Hepatocyte (in vitro differentiated cells): ENCODE data around the gene MRGPRX3. TPM values are rescaled to one million over a fixed set of nuclear protein-coding genes. Genes with fewer than 3 reads are reported as not detected.
A peak's percentile ranks its signal among the peaks of the same experiment; 100 is the strongest.

Experiments used
- DNase-seq: peaks from one replicate; pipeline ENCODE4 v3.0.0-alpha.2; 2016; ENCODE audit warnings: low spot score
- H2AFZ ChIP-seq: fragments of 200-600 bp; sonication (generic); 2 replicates; pipeline ENCODE4 v1.6.0; 2016; ENCODE audit warnings: antibody characterized with exemption, mild to moderate bottlenecking
- H3K27ac ChIP-seq: fragments of 200-600 bp; sonication (generic); 2 replicates; pipeline ENCODE4 v1.5.1; 2016; ENCODE audit warnings: mild to moderate bottlenecking
- H3K27me3 ChIP-seq: fragments of 200-600 bp; sonication (generic); 2 replicates; pipeline ENCODE4 v1.6.1; 2016
- H3K36me3 ChIP-seq: fragments of 200-600 bp; sonication (generic); replicated peaks from 2 replicates; pipeline ENCODE4 v1.5.1; 2016; ENCODE audit warnings: low read depth; ENCODE audit not compliant: insufficient read depth
- H3K4me1 ChIP-seq: fragments of 200-600 bp; sonication (generic); 2 replicates; pipeline ENCODE4 v1.5.1; 2016; ENCODE audit warnings: mild to moderate bottlenecking, moderate library complexity; ENCODE audit not compliant: insufficient read depth
- H3K4me2 ChIP-seq: fragments of 200-600 bp; sonication (generic); 2 replicates; pipeline ENCODE4 v1.6.0; 2016
- H3K4me3 ChIP-seq: fragments of 200-600 bp; sonication (generic); 2 replicates; pipeline ENCODE4 v1.5.1; 2016; ENCODE audit warnings: mild to moderate bottlenecking
- H3K79me2 ChIP-seq: fragments of 200-600 bp; sonication (generic); 2 replicates; pipeline ENCODE4 v1.6.0; 2017; ENCODE audit warnings: mild to moderate bottlenecking
- H3K9me2 ChIP-seq: fragments of 200-600 bp; sonication (generic); replicated peaks from 2 replicates; pipeline ENCODE4 v1.6.0; 2017; ENCODE audit warnings: mild to moderate bottlenecking; ENCODE audit not compliant: insufficient read depth
- H3K9me3 ChIP-seq: fragments of 200-600 bp; sonication (generic); 2 replicates; pipeline ENCODE4 v1.5.1; 2016; ENCODE audit warnings: low read depth, mild to moderate bottlenecking
- H4K20me1 ChIP-seq: fragments of 200-600 bp; sonication (generic); 2 replicates; pipeline ENCODE4 v1.6.0; 2016; ENCODE audit warnings: mild to moderate bottlenecking; ENCODE audit not compliant: insufficient read depth, poor library complexity, severe bottlenecking
- EZH2 ChIP-seq: fragments of 200-600 bp; sonication (generic); IDR thresholded peaks from 2 replicates; pipeline ENCODE4 v1.6.1; 2016; ENCODE audit warnings: antibody characterized with exemption, mild to moderate bottlenecking, borderline replicate concordance
- EZH2phosphoT487 ChIP-seq: fragments of 200-600 bp; sonication (generic); IDR thresholded peaks from one replicate; pipeline ENCODE4 v1.6.1; 2018; ENCODE audit warnings: antibody characterized with exemption, mild to moderate bottlenecking, low read depth, moderate library complexity; ENCODE audit not compliant: unreplicated experiment, severe bottlenecking
- WGBS: methylation state at CpG from one replicate; pipeline ENCODE4 v1.1.6; 2016; ENCODE audit warnings: low lambda C conversion rate; ENCODE audit errors: missing lambda C conversion rate; 5-methylcytosine and 5-hydroxymethylcytosine counted together
- polyA plus RNA-seq: library from polyadenylated mRNA; unstranded; fragments of >200 nt; fragmentation: Nextera tagmentation; extraction: Ambion mirVana; gene quantifications from 2 replicates; pipeline ENCODE4 v1.2.1, GENCODE V29; 2016
- total RNA-seq: library from RNA; depleted of rRNA; stranded (reverse); fragments of >200 nt; gene quantifications from 2 replicates; pipeline ENCODE4 v1.2.3, GENCODE V29; 2014
- TF ChIP-seq, protein P1 (sequence below): fragments of 200-600 bp; sonication (generic); IDR thresholded peaks from 2 replicates; pipeline ENCODE4 v1.5.1; 2016; ENCODE audit warnings: antibody characterized with exemption, mild to moderate bottlenecking; ENCODE audit not compliant: poor library complexity

The MRGPRX3 gene
- total and polyA plus RNA-seq, 2 experiments from 2014 or later: not detected

DNA sequence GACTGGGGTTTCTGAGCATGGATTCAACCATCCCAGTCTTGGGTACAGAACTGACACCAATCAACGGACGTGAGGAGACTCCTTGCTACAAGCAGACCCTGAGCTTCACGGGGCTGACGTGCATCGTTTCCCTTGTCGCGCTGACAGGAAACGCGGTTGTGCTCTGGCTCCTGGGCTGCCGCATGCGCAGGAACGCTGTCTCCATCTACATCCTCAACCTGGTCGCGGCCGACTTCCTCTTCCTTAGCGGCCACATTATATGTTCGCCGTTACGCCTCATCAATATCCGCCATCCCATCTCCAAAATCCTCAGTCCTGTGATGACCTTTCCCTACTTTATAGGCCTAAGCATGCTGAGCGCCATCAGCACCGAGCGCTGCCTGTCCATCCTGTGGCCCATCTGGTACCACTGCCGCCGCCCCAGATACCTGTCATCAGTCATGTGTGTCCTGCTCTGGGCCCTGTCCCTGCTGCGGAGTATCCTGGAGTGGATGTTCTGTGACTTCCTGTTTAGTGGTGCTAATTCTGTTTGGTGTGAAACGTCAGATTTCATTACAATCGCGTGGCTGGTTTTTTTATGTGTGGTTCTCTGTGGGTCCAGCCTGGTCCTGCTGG lies 4.9 kb downstream of the MRGPRX3 start:
- H4K20me1 ChIP-seq: no peaks in the 10 kb centered on the region
- no peak overlapping the region for H2AFZ ChIP-seq
- no peaks in the 10 kb centered on the region for H3K36me3 ChIP-seq
- H3K27ac ChIP-seq: no peak overlapping the region
- H3K79me2 ChIP-seq: no peaks in the 10 kb centered on the region
- no peaks in the 10 kb centered on the region for H3K4me1 ChIP-seq
- no peaks in the 10 kb centered on the region for H3K9me3 ChIP-seq
- 97% methylated on average over 29 of the region's 29 CpGs for WGBS
- no peaks in the 10 kb centered on the region for H3K9me2 ChIP-seq
- H3K4me3 ChIP-seq: no peak overlapping the region
- H3K27me3 ChIP-seq: no peaks in the 10 kb centered on the region
- H3K4me2 ChIP-seq: no peak overlapping the region
- TF ChIP-seq, protein P1, sequence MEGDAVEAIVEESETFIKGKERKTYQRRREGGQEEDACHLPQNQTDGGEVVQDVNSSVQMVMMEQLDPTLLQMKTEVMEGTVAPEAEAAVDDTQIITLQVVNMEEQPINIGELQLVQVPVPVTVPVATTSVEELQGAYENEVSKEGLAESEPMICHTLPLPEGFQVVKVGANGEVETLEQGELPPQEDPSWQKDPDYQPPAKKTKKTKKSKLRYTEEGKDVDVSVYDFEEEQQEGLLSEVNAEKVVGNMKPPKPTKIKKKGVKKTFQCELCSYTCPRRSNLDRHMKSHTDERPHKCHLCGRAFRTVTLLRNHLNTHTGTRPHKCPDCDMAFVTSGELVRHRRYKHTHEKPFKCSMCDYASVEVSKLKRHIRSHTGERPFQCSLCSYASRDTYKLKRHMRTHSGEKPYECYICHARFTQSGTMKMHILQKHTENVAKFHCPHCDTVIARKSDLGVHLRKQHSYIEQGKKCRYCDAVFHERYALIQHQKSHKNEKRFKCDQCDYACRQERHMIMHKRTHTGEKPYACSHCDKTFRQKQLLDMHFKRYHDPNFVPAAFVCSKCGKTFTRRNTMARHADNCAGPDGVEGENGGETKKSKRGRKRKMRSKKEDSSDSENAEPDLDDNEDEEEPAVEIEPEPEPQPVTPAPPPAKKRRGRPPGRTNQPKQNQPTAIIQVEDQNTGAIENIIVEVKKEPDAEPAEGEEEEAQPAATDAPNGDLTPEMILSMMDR: no peak
- TF ChIP-seq EZH2 (no peak), EZH2phosphoT487 (no peak)
- no peak for DNase-seq

DNA sequence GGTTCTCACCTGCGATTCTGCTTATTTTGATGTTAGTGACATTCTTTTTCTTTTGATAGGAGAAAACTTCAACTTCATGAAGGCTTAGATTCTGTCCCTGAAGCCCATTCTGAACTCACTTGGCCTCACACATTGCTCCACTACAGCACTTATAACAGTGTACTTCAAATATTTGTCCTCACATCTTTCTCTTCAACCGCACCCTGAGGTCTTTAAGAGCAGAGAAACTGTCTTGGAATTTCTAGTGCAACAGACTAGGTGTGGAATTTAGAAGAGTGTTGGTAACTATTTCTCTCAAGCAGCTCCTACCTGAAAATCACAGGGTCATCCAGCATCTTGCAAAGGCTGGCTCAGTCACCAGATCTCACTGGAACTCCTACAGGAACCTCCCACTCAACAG lies 7.8 kb downstream of the MRGPRX3 start:
- Histone ChIP-seq H3K27me3 (no peaks in the 10 kb centered on the region), H3K27ac (no peak overlapping the region), H3K4me1 (no peaks in the 10 kb centered on the region), H2AFZ (no peak overlapping the region), H4K20me1 (no peaks in the 10 kb centered on the region), H3K79me2 (no peaks in the 10 kb centered on the region), H3K36me3 (no peaks in the 10 kb centered on the region), H3K4me2 (no peak overlapping the region), H3K9me2 (no peaks in the 10 kb centered on the region), H3K9me3 (no peaks in the 10 kb centered on the region), H3K4me3 (no peak overlapping the region)
- TF ChIP-seq EZH2 (no peak), EZH2phosphoT487 (no peak)
- TF ChIP-seq, protein P1: no peak
- 100% methylated on average over 2 of the region's 2 CpGs for WGBS
- no peak for DNase-seq

DNA sequence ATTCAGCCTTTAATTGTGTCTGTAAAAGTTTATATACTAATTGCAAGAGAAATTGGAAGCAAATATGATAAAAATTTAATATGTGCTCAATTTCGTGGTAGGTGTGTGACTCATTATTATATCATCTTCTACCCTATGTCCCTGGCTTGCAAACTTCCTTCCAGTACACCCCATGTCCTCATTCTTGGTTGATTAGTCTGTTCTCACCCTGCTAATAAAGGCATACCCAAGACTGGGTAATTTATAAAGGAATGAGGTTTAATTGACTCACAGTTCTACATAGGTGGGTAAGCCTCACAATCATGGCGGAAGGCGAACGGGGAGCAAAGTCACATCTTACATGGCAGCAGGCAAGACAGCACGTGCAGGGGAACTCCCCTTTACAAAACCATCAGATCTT lies 11.9 kb downstream of the MRGPRX3 start:
- H3K27me3 ChIP-seq: peaks cover 31% of the 10 kb centered on the region
- no peak overlapping the region for H3K4me2 ChIP-seq
- H3K4me3 ChIP-seq: no peak overlapping the region
- DNase-seq: no peak
- no peaks in the 10 kb centered on the region for H4K20me1 ChIP-seq
- WGBS: 69% methylated on average over 5 of the region's 5 CpGs
- no peak overlapping the region for H3K27ac ChIP-seq
- TF ChIP-seq, protein P1: no peak
- no peak for TF ChIP-seq EZH2phosphoT487
- no peak for TF ChIP-seq EZH2
- no peaks in the 10 kb centered on the region for H3K79me2 ChIP-seq
- no peaks in the 10 kb centered on the region for H3K9me2 ChIP-seq
- H3K36me3 ChIP-seq: no peaks in the 10 kb centered on the region
- H2AFZ ChIP-seq: no peak overlapping the region
- H3K4me1 ChIP-seq: no peaks in the 10 kb centered on the region
- no peaks in the 10 kb centered on the region for H3K9me3 ChIP-seq

DNA sequence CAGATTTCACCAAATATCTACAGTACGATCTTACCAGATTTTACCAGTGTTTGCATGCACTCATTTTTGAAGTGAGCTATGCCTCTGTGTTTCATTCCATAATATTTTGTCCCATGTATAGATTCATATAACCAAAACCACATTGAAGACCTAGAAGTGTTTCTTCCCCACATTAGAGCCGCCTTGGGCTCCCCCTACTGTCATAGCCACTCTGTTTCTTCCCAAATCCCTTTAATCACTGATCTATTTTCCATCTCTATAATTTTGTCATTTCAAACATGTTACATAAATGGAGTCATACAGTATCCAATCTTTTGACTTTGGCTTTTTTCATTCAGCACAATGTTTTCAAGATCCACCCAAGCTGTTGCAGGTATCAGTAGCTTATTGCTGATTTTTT lies 12.7 kb downstream of the MRGPRX3 start:
- H3K27ac ChIP-seq: no peak overlapping the region
- DNase-seq: no peak
- TF ChIP-seq, protein P1: peak; percentile 30
- TF ChIP-seq EZH2phosphoT487: no peak
- H3K4me3 ChIP-seq: no peak overlapping the region
- no peaks in the 10 kb centered on the region for H3K79me2 ChIP-seq
- H3K9me2 ChIP-seq: no peaks in the 10 kb centered on the region
- no peak overlapping the region for H2AFZ ChIP-seq
- no peaks in the 10 kb centered on the region for H3K9me3 ChIP-seq
- no peaks in the 10 kb centered on the region for H3K4me1 ChIP-seq
- H4K20me1 ChIP-seq: no peaks in the 10 kb centered on the region
- peaks cover 37% of the 10 kb centered on the region for H3K27me3 ChIP-seq
- H3K36me3 ChIP-seq: no peaks in the 10 kb centered on the region
- WGBS: 60% methylated on average over 2 of the region's 2 CpGs
- H3K4me2 ChIP-seq: no peak overlapping the region
